IMR-90 (cell line): Measurements from ENCODE around the gene AAK1. TPM values are rescaled to one million over a fixed set of nuclear protein-coding genes. Genes with fewer than 3 reads are reported as not detected.

Experiments
- ATAC-seq: fragments of 200-7000 bp; cut with Tn5 transposase; 2 replicates; pipeline ENCODE4 v1.9.1; 2020; ENCODE audit warnings: low read depth, mild to moderate bottlenecking, moderate library complexity
- BruUV-seq: library from RNA; stranded (reverse); fragments of 400-500 nt; replicated peaks from 2 replicates; lab custom pipeline; 2021; lab: Mats Ljungman, UMichigan
- CTCF ChIA-PET: fragments of 300-600 bp; formaldehyde crosslinking; extraction: SDS; loops from one replicate; lab custom pipeline; 2021; ENCODE audit warnings: antibody characterized with exemption; lab: Yijun Ruan, JAX
- POLR2A ChIA-PET: fragments of 300-600 bp; sonication (Branson Sonifier 250); formaldehyde crosslinking; loops from one replicate; lab custom pipeline; 2022; ENCODE audit warnings: antibody characterized with exemption; ENCODE audit not compliant: unreplicated experiment; lab: Charles Lee
- DNase-seq: peaks from one replicate; pipeline ENCODE4 v3.0.0; 2013
- H2AFZ ChIP-seq: replicated peaks from 2 replicates; pipeline ENCODE3; 2013; ENCODE audit warnings: low read length, mild to moderate bottlenecking; ENCODE audit not compliant: poor library complexity
- H2AK5ac ChIP-seq: 2 replicates; pipeline ENCODE4 v1.6.1; 2013; ENCODE audit warnings: low read depth, low read length, inconsistent platforms
- H2AK9ac ChIP-seq: replicated peaks from 2 replicates; pipeline ENCODE3; 2013; ENCODE audit warnings: mild to moderate bottlenecking, low read depth, low read length, moderate library complexity; ENCODE audit not compliant: poor library complexity
- H2BK120ac ChIP-seq: 2 replicates; pipeline ENCODE4 v1.6.1; 2013; ENCODE audit warnings: low read depth, low read length, inconsistent platforms
- H2BK15ac ChIP-seq: 3 replicates; pipeline ENCODE4 v1.6.1; 2013; ENCODE audit warnings: low read depth, low read length, inconsistent platforms
- H2BK20ac ChIP-seq: 2 replicates; pipeline ENCODE4 v1.6.1; 2013; ENCODE audit warnings: low read depth, mild to moderate bottlenecking, inconsistent platforms, low read length, moderate library complexity
- H2BK5ac ChIP-seq: 2 replicates; pipeline ENCODE4 v1.6.1; 2013; ENCODE audit warnings: mild to moderate bottlenecking, low read depth, low read length, inconsistent platforms; ENCODE audit not compliant: poor library complexity, severe bottlenecking
- H3K14ac ChIP-seq: replicated peaks from 2 replicates; pipeline ENCODE4 v1.6.1; 2013; ENCODE audit warnings: low read depth, low read length, inconsistent platforms
- H3K18ac ChIP-seq: 2 replicates; pipeline ENCODE4 v1.6.1; 2013; ENCODE audit warnings: low read depth, low read length, control low read depth
- H3K23ac ChIP-seq: 2 replicates; pipeline ENCODE4 v1.6.1; 2013; ENCODE audit warnings: low read depth, low read length, inconsistent platforms
- H3K27ac ChIP-seq: 2 replicates; pipeline ENCODE4 v1.5.1; 2013; ENCODE audit warnings: mild to moderate bottlenecking, control low read depth, low read length; ENCODE audit not compliant: insufficient read depth
- H3K27me3 ChIP-seq: 2 replicates; pipeline ENCODE4 v1.6.1; 2013; ENCODE audit warnings: low read length; ENCODE audit not compliant: control insufficient read depth, insufficient read depth
- H3K36me3 ChIP-seq: 2 replicates; pipeline ENCODE4 v1.6.1; 2013; ENCODE audit warnings: low read length, mixed read lengths; ENCODE audit not compliant: control insufficient read depth, insufficient read depth
- H3K4ac ChIP-seq: 2 replicates; pipeline ENCODE4 v1.6.1; 2013; ENCODE audit warnings: low read depth, low read length, inconsistent platforms
- H3K4me1 ChIP-seq: 2 replicates; pipeline ENCODE4 v1.6.1; 2013; ENCODE audit warnings: low read length, mixed read lengths; ENCODE audit not compliant: control insufficient read depth, insufficient read depth
- H3K4me2 ChIP-seq: 2 replicates; pipeline ENCODE4 v1.6.1; 2013; ENCODE audit warnings: low read depth, mild to moderate bottlenecking, control low read depth, low read length, moderate library complexity
- H3K4me3 ChIP-seq: 2 replicates; pipeline ENCODE4 v1.5.1; 2013; ENCODE audit warnings: low read depth, mild to moderate bottlenecking, control low read depth, low read length, moderate library complexity; ENCODE audit not compliant: insufficient read depth
- H3K56ac ChIP-seq: 2 replicates; pipeline ENCODE4 v1.6.1; 2013; ENCODE audit warnings: low read length, inconsistent platforms; ENCODE audit not compliant: insufficient read depth; ENCODE audit errors: extremely low read depth
- H3K79me1 ChIP-seq, 2 experiments: 2 replicates each; pipeline ENCODE4 v1.6.1; 2013; ENCODE audit warnings: low read length in 2 of 2, inconsistent platforms in 1 of 2, low read depth in 1 of 2
- H3K9ac ChIP-seq: 2 replicates; pipeline ENCODE4 v1.6.1; 2013; ENCODE audit warnings: low read depth, low read length, control low read depth
- H3K9me1 ChIP-seq: 2 replicates; pipeline ENCODE4 v1.6.1; 2013; ENCODE audit warnings: low read length, inconsistent platforms; ENCODE audit not compliant: insufficient read depth
- H3K9me3 ChIP-seq: 2 replicates; pipeline ENCODE4 v1.6.1; 2013; ENCODE audit warnings: low read length; ENCODE audit not compliant: control insufficient read depth, insufficient read depth
- H4K20me1 ChIP-seq: 2 replicates; pipeline ENCODE4 v1.6.1; 2013; ENCODE audit warnings: low read length, inconsistent platforms; ENCODE audit not compliant: insufficient read depth
- H4K5ac ChIP-seq: 2 replicates; pipeline ENCODE4 v1.6.1; 2013; ENCODE audit warnings: mild to moderate bottlenecking, low read depth, low read length, control low read depth
- H4K8ac ChIP-seq, 2 experiments: 2 replicates each; pipeline ENCODE4 v1.6.1; 2013; ENCODE audit warnings: low read depth in 2 of 2, low read length in 2 of 2, control low read depth in 1 of 2, inconsistent platforms in 1 of 2
- H4K91ac ChIP-seq: 2 replicates; pipeline ENCODE4 v1.6.1; 2013; ENCODE audit warnings: low read depth, low read length, inconsistent platforms; ENCODE audit not compliant: insufficient read depth
- BHLHE40 ChIP-seq: fragments of 150-350 bp; IDR thresholded peaks from 2 replicates; pipeline ENCODE4 v1.6.1; 2016; ENCODE audit warnings: mild to moderate bottlenecking, low read depth, low read length
- CTCF ChIP-seq: conservative IDR thresholded peaks from 2 replicates; pipeline ENCODE4 v1.5.1; 2012; ENCODE audit warnings: mild to moderate bottlenecking, low read depth, low read length, improper control_type of control experiment
- MAFK ChIP-seq: IDR thresholded peaks from 2 replicates; pipeline ENCODE4 v1.6.1; 2012; ENCODE audit warnings: low read depth, low read length, improper control_type of control experiment
- NFE2L2 ChIP-seq: fragments of 150-350 bp; IDR thresholded peaks from 2 replicates; pipeline ENCODE4 v1.6.1; 2016; ENCODE audit warnings: low read depth, mild to moderate bottlenecking, low read length
- RAD21 ChIP-seq: IDR thresholded peaks from 2 replicates; pipeline ENCODE4 v1.6.1; 2012; ENCODE audit warnings: low read length, improper control_type of control experiment
- SMC3 ChIP-seq: fragments of 150-350 bp; IDR thresholded peaks from 2 replicates; pipeline ENCODE4 v1.6.1; 2016; ENCODE audit warnings: low read depth, mild to moderate bottlenecking, antibody characterized with exemption, low read length, moderate library complexity
- WGBS, 2 experiments: methylation state at CpG; one replicate each; pipeline versions ENCODE4 v1.1.5 to v1.1.7; 2013; ENCODE audit warnings: missing lambda C conversion rate in 2 of 2; ENCODE audit not compliant: insufficient read length in 1 of 2; ENCODE audit errors: extremely low coverage in 2 of 2; 5-methylcytosine and 5-hydroxymethylcytosine counted together
- dilution Hi-C: fragments of 300-500 bp; cut with HindIII; formaldehyde crosslinking; loops from one replicate; pipeline ENCODE4 v1.14.3; 2018; ENCODE audit warnings: low sequenced_read_pairs; ENCODE audit not compliant: unreplicated experiment
- in situ Hi-C: fragments of 300-500 bp; cut with MboI; formaldehyde crosslinking; loops from 3 replicates; pipeline ENCODE4 v1.14.3; 2019; ENCODE audit warnings: low sequenced_read_pairs, inconsistent platforms, mixed read lengths
- intact Hi-C: fragments of 100-400 bp; cut with micrococcal nuclease; formaldehyde crosslinking; loops from 2 replicates; pipeline ENCODE4 v1.10.0; 2022
- polyA plus RNA-seq, 3 experiments: library from polyadenylated mRNA; depleted of rRNA; stranded (reverse); fragments of >200 nt; gene quantifications; 2 replicates each; pipeline ENCODE4 v1.2.3, GENCODE V29; 2012; ENCODE audit warnings: low replicate concordance in 1 of 3
- total RNA-seq: library from RNA; depleted of rRNA; stranded (reverse); fragments of >200 nt; gene quantifications from 2 replicates; pipeline ENCODE4 v1.2.3, GENCODE V29; 2012

Gene AAK1
- total and polyA plus RNA-seq, 2 of the 4 experiments (the other 2 are of a cell fraction): 21.9 to 26.5 TPM

GRCh38 chr2:69481421-69481820 lies 162.1 kb downstream of the AAK1 start:
- H3K36me3 ChIP-seq: peaks cover 17% of the 10 kb centered on the region
- H4K91ac ChIP-seq: no peak overlapping the region
- H3K18ac ChIP-seq: no peak overlapping the region
- H3K4ac ChIP-seq: no peak overlapping the region
- no peak overlapping the region for H2BK15ac ChIP-seq
- no peak for ATAC-seq
- no peak overlapping the region for H3K56ac ChIP-seq
- no peaks in the 10 kb centered on the region for H4K20me1 ChIP-seq
- no peak overlapping the region for H3K9ac ChIP-seq
- ChIA-PET POLR2A (no interaction called here), CTCF (no interaction called here)
- no peak overlapping the region for H3K23ac ChIP-seq
- H3K9me3 ChIP-seq: no peaks in the 10 kb centered on the region
- no peak overlapping the region for H4K5ac ChIP-seq
- no peak overlapping the region for H3K27ac ChIP-seq
- H4K8ac ChIP-seq: no peak overlapping the region
- H3K9me1 ChIP-seq: 0 out of 2 replicates have a peak, but pooled peaks cover 3% of the 10 kb centered on the region
- intact Hi-C loops (no loop called here), dilution Hi-C loops (no loop called here), in situ Hi-C loops (no loop called here)
- no peak overlapping the region for H2BK20ac ChIP-seq
- H2AK5ac ChIP-seq: no peak overlapping the region
- no TSS peak for BruUV-seq
- no peaks in the 10 kb centered on the region for H3K27me3 ChIP-seq
- no peak for DNase-seq
- no peak overlapping the region for H2BK5ac ChIP-seq
- no peak overlapping the region for H2AK9ac ChIP-seq
- no peak overlapping the region for H3K4me3 ChIP-seq
- H3K4me1 ChIP-seq: no peaks in the 10 kb centered on the region
- WGBS, 2 experiments: no CpG with 5 or more reads among the region's 1 CpG
- TF ChIP-seq NFE2L2 (no peak), SMC3 (no peak), RAD21 (no peak), CTCF (no peak), BHLHE40 (no peak), MAFK (no peak)
- no peak overlapping the region for H3K14ac ChIP-seq
- H2BK120ac ChIP-seq: no peak overlapping the region
- H2AFZ ChIP-seq: no peak overlapping the region
- no peak overlapping the region for H3K4me2 ChIP-seq
- H3K79me1 ChIP-seq: peaks cover 9 to 18% of the 10 kb centered on the region in 2 experiments; a peak in 3 of 4 replicates
